ENCODE results near the gene C2orf69. TPM values are rescaled to one million over a fixed set of nuclear protein-coding genes. Genes with fewer than 3 reads are reported as not detected.

The C2orf69 gene
- total and polyA plus RNA-seq, 8 donors, result 3.5 to 8.3 (median 7.0) TPM

DNA sequence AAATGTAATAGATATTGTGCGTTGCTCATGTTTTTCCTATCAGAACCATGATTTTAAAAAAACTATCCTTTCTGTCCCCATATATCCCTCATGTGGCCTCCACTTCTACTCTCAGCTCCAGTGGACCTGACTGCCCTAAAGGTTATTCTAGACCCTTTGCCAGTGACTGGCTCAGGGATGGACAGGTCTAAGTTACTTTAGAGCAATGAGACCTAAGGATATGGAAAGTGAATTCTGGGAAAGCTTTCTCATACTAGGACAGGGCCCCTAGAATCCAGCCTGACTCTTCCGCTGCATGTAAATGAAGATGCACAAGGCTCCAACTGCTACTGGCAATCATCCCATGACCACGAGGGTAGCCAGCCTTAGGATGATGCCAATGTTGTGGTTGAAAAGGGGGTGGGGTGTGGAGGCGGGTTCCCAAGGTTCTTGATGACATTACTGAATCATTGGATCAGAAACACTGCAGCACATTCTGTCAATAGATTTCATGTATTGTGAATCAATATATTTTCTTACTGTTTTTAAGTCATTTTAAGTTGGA is 21.3 kb downstream of the C2orf69 start:
- FAIRE-seq (no peak), ATAC-seq (no peak), DNase-seq (no peak)
- Histone ChIP-seq H3K36me3 (peaks cover 0 to 27% (median 0%) of the 10 kb centered on the region in 3 donors), H3K27ac (no peak overlapping the region), H3K4me1 (peaks cover 0 to 4% (median 0%) of the 10 kb centered on the region in 3 donors), H3K27me3 (no peaks in the 10 kb centered on the region), H3K4me3 (no peak overlapping the region), H3K9me3 (peaks cover 0 to 4% (median 0%) of the 10 kb centered on the region in 4 donors)
- intact Hi-C loops (cut with DNase I), result no loop called here
- WGBS, 2 donors, result 81 to 82% methylated on average over 4 of the region's 4 CpGs
- TF ChIP-seq, protein P1, sequence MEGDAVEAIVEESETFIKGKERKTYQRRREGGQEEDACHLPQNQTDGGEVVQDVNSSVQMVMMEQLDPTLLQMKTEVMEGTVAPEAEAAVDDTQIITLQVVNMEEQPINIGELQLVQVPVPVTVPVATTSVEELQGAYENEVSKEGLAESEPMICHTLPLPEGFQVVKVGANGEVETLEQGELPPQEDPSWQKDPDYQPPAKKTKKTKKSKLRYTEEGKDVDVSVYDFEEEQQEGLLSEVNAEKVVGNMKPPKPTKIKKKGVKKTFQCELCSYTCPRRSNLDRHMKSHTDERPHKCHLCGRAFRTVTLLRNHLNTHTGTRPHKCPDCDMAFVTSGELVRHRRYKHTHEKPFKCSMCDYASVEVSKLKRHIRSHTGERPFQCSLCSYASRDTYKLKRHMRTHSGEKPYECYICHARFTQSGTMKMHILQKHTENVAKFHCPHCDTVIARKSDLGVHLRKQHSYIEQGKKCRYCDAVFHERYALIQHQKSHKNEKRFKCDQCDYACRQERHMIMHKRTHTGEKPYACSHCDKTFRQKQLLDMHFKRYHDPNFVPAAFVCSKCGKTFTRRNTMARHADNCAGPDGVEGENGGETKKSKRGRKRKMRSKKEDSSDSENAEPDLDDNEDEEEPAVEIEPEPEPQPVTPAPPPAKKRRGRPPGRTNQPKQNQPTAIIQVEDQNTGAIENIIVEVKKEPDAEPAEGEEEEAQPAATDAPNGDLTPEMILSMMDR (IDR thresholded peaks at IDR 0.05), result no peak

DNA sequence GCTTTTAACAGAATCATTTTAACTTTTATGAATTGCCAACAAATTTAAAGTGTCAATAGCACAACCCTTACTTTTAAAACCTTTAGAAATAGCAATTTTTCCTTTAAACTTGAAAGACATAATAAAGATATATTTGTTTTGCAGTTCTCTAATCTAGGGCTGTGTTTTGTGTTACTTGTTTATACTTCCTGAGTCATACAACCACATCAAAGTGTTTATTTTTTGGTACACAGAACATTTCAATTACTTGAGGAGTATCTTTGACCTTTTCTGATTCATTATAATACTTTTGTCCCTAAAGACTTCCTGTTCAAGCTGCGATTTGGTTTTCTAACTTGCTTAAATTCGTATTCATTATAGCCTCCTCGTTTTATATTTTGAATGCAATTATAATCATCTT is 22.4 kb downstream of the C2orf69 start:
- H3K9me3 ChIP-seq, result peaks cover 0 to 4% (median 0%) of the 10 kb centered on the region in 4 donors
- peak; percentile 13 for FAIRE-seq

DNA sequence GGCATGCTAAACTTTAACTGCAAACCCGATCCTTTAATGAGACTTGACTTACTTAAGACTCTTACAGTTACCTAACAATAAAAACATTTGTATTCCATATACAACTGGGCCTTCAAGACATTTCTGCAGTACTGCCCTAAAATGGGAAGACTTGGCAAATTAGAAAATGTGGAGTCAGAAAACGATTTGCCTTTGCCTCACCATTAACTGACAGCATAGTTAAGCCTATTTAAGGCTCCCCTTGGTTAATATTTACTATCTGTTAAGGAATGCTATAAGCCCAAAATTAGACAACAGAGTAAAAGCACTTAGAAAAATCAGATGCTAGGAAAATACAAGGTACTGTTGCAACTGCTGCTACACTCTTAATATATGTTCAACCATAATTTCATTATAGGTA is 25.5 kb downstream of the C2orf69 start:
- Histone ChIP-seq H3K4me1 (peaks cover 0 to 4% (median 0%) of the 10 kb centered on the region in 3 donors), H3K4me3 (no peak overlapping the region), H3K27ac (no peak overlapping the region), H3K9me3 (peaks cover 0 to 4% (median 0%) of the 10 kb centered on the region in 4 donors), H3K36me3 (peaks cover 0 to 35% (median 0%) of the 10 kb centered on the region in 3 donors), H3K27me3 (no peaks in the 10 kb centered on the region)
- no peak for DNase-seq
- TF ChIP-seq, protein P1 (IDR thresholded peaks at IDR 0.05), result no peak
- intact Hi-C loops (cut with DNase I), result no loop called here
- FAIRE-seq, result peak; percentile 47
- no peak for ATAC-seq
- 26 to 29% methylated on average over 2 of the region's 2 CpGs for WGBS, 2 donors

More for the DNA sequence above, 22.4 kb downstream of the C2orf69 start:
- 77% methylated on average over 3 of the region's 3 CpGs for WGBS, 2 donors
- H3K4me1 ChIP-seq, result peaks cover 0 to 4% (median 0%) of the 10 kb centered on the region in 3 donors
- intact Hi-C loops (cut with DNase I), result no loop called here
- no peak overlapping the region for H3K27ac ChIP-seq
- DNase-seq, result no peak
- TF ChIP-seq, protein P1 (IDR thresholded peaks at IDR 0.05), result no peak
- peaks cover 0 to 31% (median 0%) of the 10 kb centered on the region in 3 donors for H3K36me3 ChIP-seq
- H3K4me3 ChIP-seq, result no peak overlapping the region
- no peak for ATAC-seq
- H3K27me3 ChIP-seq, result no peaks in the 10 kb centered on the region

DNA sequence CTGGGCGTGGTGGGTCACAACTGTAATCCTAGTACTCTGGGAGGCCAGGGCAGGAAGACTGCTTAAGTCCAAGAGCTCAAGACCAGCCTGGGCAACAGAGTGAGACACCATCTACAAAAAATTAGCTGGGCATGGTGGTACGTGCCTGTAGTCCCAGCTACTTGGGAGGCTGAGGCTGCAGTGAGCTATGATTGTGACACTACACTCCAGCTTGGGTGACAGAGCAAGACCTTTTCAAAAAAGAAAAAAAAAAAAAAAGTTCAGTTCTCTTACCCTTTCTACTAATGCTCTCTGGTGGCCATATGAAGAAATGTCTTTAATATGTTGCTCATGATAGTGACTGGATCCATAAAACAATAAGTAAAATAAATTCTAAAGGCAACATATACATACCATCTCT is 29.3 kb downstream of the C2orf69 start:
- FAIRE-seq (peak; percentile 60), DNase-seq (no peak), ATAC-seq (peak in 3 of 4 donors; percentile 50 to 56 (median 55))
- WGBS, 2 donors, result 86 to 93% methylated on average over 2 of the region's 2 CpGs
- H3K4me3 ChIP-seq, result no peak overlapping the region
- TF ChIP-seq, protein P1 (IDR thresholded peaks at IDR 0.05), result peak in 1 of 4 donors; percentile 15
- intact Hi-C loops (cut with DNase I), result no loop called here
- peaks cover 3 to 14% (median 5%) of the 10 kb centered on the region in 3 donors for H3K4me1 ChIP-seq
- H3K36me3 ChIP-seq, result peaks cover 0 to 8% (median 0%) of the 10 kb centered on the region in 3 donors
- no peak overlapping the region for H3K27ac ChIP-seq
- H3K9me3 ChIP-seq, result no peaks in the 10 kb centered on the region
- no peaks in the 10 kb centered on the region for H3K27me3 ChIP-seq

DNA sequence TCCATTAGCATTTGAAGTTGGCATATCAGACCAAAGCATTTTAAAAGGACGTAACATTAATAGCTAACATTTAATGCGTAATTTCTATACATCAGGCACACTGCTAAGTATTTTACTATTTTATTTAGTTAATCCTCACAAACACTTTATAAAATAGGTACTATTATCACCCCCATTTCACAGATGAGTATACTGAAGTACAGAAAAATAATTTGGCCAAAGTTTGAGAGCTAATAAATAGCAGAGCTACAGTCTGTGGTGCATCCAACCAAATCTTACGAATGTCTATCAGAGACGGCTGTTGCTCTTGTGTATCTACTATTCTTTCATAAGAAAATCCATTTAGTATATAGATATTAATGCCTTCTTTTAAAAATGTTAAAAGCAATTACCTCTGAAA is 32.3 kb downstream of the C2orf69 start:
- Histone ChIP-seq H3K9me3 (no peaks in the 10 kb centered on the region), H3K4me1 (peaks cover 5 to 10% (median 7%) of the 10 kb centered on the region in 3 donors), H3K27ac (no peak overlapping the region), H3K4me3 (no peak overlapping the region), H3K27me3 (no peaks in the 10 kb centered on the region), H3K36me3 (peaks cover 0 to 6% (median 3%) of the 10 kb centered on the region in 3 donors)
- TF ChIP-seq, protein P1 (IDR thresholded peaks at IDR 0.05), result no peak
- no peak for ATAC-seq
- DNase-seq, result no peak
- intact Hi-C loops (cut with DNase I), result no loop called here
- 89% methylated on average over 4 of the region's 4 CpGs for WGBS, 2 donors
- no peak for FAIRE-seq
